HepG2 (cell line): ENCODE results near the gene UNC5B. TPM values are rescaled to one million over a fixed set of nuclear protein-coding genes. Genes with fewer than 3 reads are reported as not detected.

Source experiments
- ARNT2 ChIP-seq: sonication (generic); formaldehyde crosslinking; IDR thresholded peaks from 2 replicates; pipeline ENCODE4 v1.8.0; 2022; ENCODE audit warnings: mild to moderate bottlenecking, low read depth, missing genetic modification reagents, moderate library complexity
- BCL6 ChIP-seq: IDR thresholded peaks from 2 replicates; pipeline ENCODE4 v1.6.1; 2016; ENCODE audit warnings: missing genetic modification reagents, missing compliant biosample characterization
- CBX1 ChIP-seq: IDR thresholded peaks from one replicate; pipeline ENCODE4 v1.6.1; 2016; ENCODE audit warnings: antibody characterized with exemption, low read depth
- CHD4 ChIP-seq: fragments of 200-600 bp; sonication (generic); IDR thresholded peaks from 2 replicates; pipeline ENCODE4 v1.7.0; 2017; ENCODE audit warnings: mild to moderate bottlenecking, low read length, borderline replicate concordance
- HNRNPL ChIP-seq: fragments of 200-400 bp; formaldehyde crosslinking; IDR thresholded peaks from 2 replicates; pipeline ENCODE4 v1.6.1; 2017; ENCODE audit warnings: mild to moderate bottlenecking, low read depth, low read length
- KMT2B ChIP-seq: IDR thresholded peaks from 2 replicates; pipeline ENCODE4 v1.6.1; 2016; ENCODE audit warnings: missing genetic modification reagents, missing compliant biosample characterization
- MXD4 ChIP-seq: IDR thresholded peaks from 2 replicates; pipeline ENCODE4 v1.6.1; 2016; ENCODE audit warnings: mild to moderate bottlenecking, missing biosample characterization, missing genetic modification reagents
- MYPOP ChIP-seq: sonication (generic); formaldehyde crosslinking; IDR thresholded peaks from 2 replicates; pipeline ENCODE4 v1.8.1; 2023; ENCODE audit warnings: mild to moderate bottlenecking, moderate library complexity, missing genetic modification reagents
- NRL ChIP-seq: sonication (generic); formaldehyde crosslinking; IDR thresholded peaks from 2 replicates; pipeline ENCODE4 v1.5.0; 2020; ENCODE audit warnings: missing genetic modification reagents, mild to moderate bottlenecking, moderate library complexity, borderline replicate concordance
- RAD21 ChIP-seq: fragments of 450-650 bp; formaldehyde crosslinking; IDR thresholded peaks from 2 replicates; pipeline ENCODE4 v1.5.0; 2020; ENCODE audit warnings: mild to moderate bottlenecking
- RXRA ChIP-seq: sonication (generic); formaldehyde crosslinking; IDR thresholded peaks from 2 replicates; pipeline ENCODE4 v1.5.1; 2020; ENCODE audit warnings: missing genetic modification reagents
- SALL1 ChIP-seq: sonication (generic); formaldehyde crosslinking; IDR thresholded peaks from 2 replicates; pipeline ENCODE4 v1.8.0; 2022; ENCODE audit warnings: mild to moderate bottlenecking, missing genetic modification reagents
- TP53 ChIP-seq: sonication (generic); formaldehyde crosslinking; conservative IDR thresholded peaks from 2 replicates; pipeline ENCODE4 v1.4.0; 2020; ENCODE audit warnings: missing genetic modification reagents
- ZBTB25 ChIP-seq: IDR thresholded peaks from 2 replicates; pipeline ENCODE4 v1.6.1; 2018; ENCODE audit warnings: missing genetic modification reagents
- ZBTB39 ChIP-seq: sonication (generic); formaldehyde crosslinking; IDR thresholded peaks from 2 replicates; pipeline ENCODE4 v1.5.0; 2020; ENCODE audit warnings: missing genetic modification reagents
- ZNF24 ChIP-seq: fragments of 450-650 bp; IDR thresholded peaks from 2 replicates; pipeline ENCODE4 v1.6.1; 2017; ENCODE audit warnings: antibody characterized with exemption, mild to moderate bottlenecking
- polyA plus RNA-seq, 8 experiments: library from polyadenylated mRNA; depleted of rRNA in 3 of 8; stranded (reverse) in 7 of 8; unstranded in 1 of 8; fragments of >200 nt; fragmentation: Illumina TruSeq in 4 of 8; extraction: Trizol in 4 of 8; gene quantifications; 2 replicates each; pipeline versions ENCODE4 v1.2.1 to v1.2.3, GENCODE V29; 2011 to 2016; ENCODE audit warnings: low read depth in 4 of 8, missing spikeins in 1 of 8, mixed read lengths in 1 of 8; ENCODE audit not compliant: insufficient read depth in 1 of 8
- total RNA-seq, 5 experiments: library from RNA; depleted of rRNA; stranded (reverse); fragments of >200 nt; fragmentation: Illumina TruSeq; extraction: Trizol; gene quantifications; 2 replicates each; pipeline ENCODE4 v1.2.3, GENCODE V29; 2016; ENCODE audit warnings: low read depth in 1 of 5
- TF ChIP-seq, protein P1 (sequence below): IDR thresholded peaks from 2 replicates; pipeline ENCODE4 v1.6.1; 2016; ENCODE audit warnings: mild to moderate bottlenecking
- TF ChIP-seq, protein P2 (sequence below): IDR thresholded peaks from 2 replicates; pipeline ENCODE4 v1.6.1; 2016; ENCODE audit warnings: low read depth, borderline replicate concordance
- TF ChIP-seq, protein P3 (sequence below): sonication (generic); formaldehyde crosslinking; IDR thresholded peaks from 2 replicates; pipeline ENCODE4; 2020; ENCODE audit warnings: missing genetic modification reagents, mild to moderate bottlenecking, borderline replicate concordance

The UNC5B gene
- total and polyA plus RNA-seq, 2 of the 13 experiments (the other 11 are each of a cell fraction or from before 2014, with no cell fraction given) = 0.07 TPM

DNA sequence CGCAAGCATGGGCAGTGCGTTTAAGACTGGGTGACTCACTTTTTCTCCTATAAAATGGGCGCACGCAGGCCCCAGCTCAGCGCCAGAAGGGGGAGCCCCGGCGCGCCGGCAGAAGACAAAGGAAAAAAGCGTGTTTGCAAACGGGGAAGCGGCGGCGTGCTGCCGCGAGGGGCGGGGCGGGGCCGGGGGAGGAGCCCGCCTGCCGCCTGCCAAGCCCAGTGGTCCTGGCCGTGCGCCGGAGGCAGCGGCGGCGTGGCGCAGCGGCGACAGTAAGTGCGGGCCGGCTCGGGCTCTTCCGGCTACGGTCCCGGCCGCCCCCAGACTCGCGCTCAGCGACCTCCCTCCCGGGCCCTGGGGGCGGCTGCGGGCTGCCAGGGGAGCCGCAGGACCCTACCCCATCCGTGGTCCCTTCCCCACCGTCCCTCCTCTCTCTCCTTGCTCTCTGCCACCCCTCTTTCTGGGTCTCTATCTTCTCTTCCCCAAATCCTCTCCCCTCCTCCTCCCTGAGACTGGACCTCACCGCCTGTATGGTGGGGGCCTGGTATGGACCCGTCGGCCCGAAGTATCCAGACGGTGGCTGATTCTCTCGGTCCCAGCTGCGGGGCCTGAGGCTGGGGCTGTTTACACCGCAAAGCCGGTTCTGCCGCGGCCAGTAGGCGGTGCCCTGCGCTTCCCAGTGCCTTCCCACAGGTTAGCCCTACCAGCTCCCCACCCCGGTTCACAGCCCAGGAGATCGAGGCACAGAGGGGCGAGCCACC is 106.9 kb downstream of the UNC5B start, which contains the start of gene SLC29A3 (continued):
- TF ChIP-seq ZBTB39 (CRISPR knock-in tag) (no peak), CBX1 (peak; percentile 53), ZNF24 (0 out of 2 replicates have a peak, but pooled peaks have one; percentile 14), MXD4 (CRISPR knock-in tag) (peak; percentile 78), CHD4 (peak; percentile 26; the same call in 1 of the 2 replicates), MYPOP (CRISPR knock-in tag) (peak; percentile 47; the same call in 1 of the 2 replicates), SALL1 (CRISPR knock-in tag) (peak; percentile 68), TP53 (CRISPR knock-in tag) (no peak), ZBTB25 (CRISPR knock-in tag) (0 out of 2 replicates have a peak, but pooled peaks have one; percentile 34), NRL (CRISPR knock-in tag) (0 out of 2 replicates have a peak, but pooled peaks have one; percentile 44), BCL6 (CRISPR knock-in tag) (no peak), ARNT2 (CRISPR knock-in tag) (peak; percentile 67; the same call in 1 of the 2 replicates), RXRA (CRISPR knock-in tag) (0 out of 2 replicates have a peak, but pooled peaks have one; percentile 29), KMT2B (CRISPR knock-in tag) (0 out of 2 replicates have a peak, but pooled peaks have one; percentile 15), HNRNPL (no peak), RAD21 (CRISPR knock-in tag) (peak; percentile 95)
- TF ChIP-seq, protein P1, sequence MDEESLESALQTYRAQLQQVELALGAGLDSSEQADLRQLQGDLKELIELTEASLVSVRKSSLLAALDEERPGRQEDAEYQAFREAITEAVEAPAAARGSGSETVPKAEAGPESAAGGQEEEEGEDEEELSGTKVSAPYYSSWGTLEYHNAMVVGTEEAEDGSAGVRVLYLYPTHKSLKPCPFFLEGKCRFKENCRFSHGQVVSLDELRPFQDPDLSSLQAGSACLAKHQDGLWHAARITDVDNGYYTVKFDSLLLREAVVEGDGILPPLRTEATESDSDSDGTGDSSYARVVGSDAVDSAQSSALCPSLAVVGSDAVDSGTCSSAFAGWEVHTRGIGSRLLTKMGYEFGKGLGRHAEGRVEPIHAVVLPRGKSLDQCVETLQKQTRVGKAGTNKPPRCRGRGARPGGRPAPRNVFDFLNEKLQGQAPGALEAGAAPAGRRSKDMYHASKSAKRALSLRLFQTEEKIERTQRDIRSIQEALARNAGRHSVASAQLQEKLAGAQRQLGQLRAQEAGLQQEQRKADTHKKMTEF (CRISPR knock-in tag) = peak; percentile 65; the same call in 1 of the 2 replicates
- TF ChIP-seq, protein P2, sequence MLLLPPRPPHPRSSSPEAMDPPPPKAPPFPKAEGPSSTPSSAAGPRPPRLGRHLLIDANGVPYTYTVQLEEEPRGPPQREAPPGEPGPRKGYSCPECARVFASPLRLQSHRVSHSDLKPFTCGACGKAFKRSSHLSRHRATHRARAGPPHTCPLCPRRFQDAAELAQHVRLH = peak; percentile 35; the same call in 1 of the 2 replicates
- TF ChIP-seq, protein P3, sequence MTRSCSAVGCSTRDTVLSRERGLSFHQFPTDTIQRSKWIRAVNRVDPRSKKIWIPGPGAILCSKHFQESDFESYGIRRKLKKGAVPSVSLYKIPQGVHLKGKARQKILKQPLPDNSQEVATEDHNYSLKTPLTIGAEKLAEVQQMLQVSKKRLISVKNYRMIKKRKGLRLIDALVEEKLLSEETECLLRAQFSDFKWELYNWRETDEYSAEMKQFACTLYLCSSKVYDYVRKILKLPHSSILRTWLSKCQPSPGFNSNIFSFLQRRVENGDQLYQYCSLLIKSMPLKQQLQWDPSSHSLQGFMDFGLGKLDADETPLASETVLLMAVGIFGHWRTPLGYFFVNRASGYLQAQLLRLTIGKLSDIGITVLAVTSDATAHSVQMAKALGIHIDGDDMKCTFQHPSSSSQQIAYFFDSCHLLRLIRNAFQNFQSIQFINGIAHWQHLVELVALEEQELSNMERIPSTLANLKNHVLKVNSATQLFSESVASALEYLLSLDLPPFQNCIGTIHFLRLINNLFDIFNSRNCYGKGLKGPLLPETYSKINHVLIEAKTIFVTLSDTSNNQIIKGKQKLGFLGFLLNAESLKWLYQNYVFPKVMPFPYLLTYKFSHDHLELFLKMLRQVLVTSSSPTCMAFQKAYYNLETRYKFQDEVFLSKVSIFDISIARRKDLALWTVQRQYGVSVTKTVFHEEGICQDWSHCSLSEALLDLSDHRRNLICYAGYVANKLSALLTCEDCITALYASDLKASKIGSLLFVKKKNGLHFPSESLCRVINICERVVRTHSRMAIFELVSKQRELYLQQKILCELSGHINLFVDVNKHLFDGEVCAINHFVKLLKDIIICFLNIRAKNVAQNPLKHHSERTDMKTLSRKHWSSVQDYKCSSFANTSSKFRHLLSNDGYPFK = peak; percentile 33; the same call in 1 of the 2 replicates
